ENCODE results near the gene FAM83C.

The FAM83C gene

DNA sequence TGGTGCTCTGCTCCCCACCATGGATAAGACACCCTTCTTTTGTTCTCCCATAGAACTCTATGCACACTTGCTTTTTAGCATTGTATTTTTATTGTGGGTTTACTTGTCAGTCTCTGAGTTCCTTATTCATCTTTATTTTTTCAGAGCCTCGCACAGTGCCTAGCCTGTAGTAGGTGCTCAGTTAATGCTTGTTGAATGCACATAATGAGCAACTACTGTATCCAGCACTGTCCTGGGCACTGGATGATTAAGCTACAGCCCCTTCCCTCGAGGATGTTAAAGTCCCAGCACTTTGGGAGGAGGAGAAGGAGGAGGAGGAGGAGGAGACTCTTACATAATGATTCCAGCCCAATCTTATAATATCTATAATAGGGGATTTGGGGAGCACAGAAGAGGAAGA lies 48.9 kb downstream of the FAM83C start:
- TF ChIP-seq FOXM1 (IDR thresholded peaks at IDR 0.05; ENCODE audit: borderline replicate concordance, low read depth): no peak
- no peak for TF ChIP-seq CREB1 (IDR thresholded peaks at IDR 0.05; ENCODE audit: low read depth)
- TF ChIP-seq, protein P1, sequence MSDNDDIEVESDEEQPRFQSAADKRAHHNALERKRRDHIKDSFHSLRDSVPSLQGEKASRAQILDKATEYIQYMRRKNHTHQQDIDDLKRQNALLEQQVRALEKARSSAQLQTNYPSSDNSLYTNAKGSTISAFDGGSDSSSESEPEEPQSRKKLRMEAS (IDR thresholded peaks at IDR 0.05): no peak
- TF ChIP-seq ZBTB7A (IDR thresholded peaks at IDR 0.05; ENCODE audit: low read depth): no peak
- TF ChIP-seq, protein P2, sequence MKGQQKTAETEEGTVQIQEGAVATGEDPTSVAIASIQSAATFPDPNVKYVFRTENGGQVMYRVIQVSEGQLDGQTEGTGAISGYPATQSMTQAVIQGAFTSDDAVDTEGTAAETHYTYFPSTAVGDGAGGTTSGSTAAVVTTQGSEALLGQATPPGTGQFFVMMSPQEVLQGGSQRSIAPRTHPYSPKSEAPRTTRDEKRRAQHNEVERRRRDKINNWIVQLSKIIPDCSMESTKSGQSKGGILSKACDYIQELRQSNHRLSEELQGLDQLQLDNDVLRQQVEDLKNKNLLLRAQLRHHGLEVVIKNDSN (IDR thresholded peaks at IDR 0.05): no peak
- TF ChIP-seq CEBPB (IDR thresholded peaks at IDR 0.05): no peak
- no peak for TF ChIP-seq EGR1 (IDR thresholded peaks at IDR 0.05)
- TF ChIP-seq EP300 (IDR thresholded peaks at IDR 0.05; ENCODE audit: borderline replicate concordance): no peak
- no peak for TF ChIP-seq TCF12 (IDR thresholded peaks at IDR 0.05; ENCODE audit: low read depth)
- no peak for TF ChIP-seq TEAD4 (IDR thresholded peaks at IDR 0.05)
- TF ChIP-seq, protein P3, sequence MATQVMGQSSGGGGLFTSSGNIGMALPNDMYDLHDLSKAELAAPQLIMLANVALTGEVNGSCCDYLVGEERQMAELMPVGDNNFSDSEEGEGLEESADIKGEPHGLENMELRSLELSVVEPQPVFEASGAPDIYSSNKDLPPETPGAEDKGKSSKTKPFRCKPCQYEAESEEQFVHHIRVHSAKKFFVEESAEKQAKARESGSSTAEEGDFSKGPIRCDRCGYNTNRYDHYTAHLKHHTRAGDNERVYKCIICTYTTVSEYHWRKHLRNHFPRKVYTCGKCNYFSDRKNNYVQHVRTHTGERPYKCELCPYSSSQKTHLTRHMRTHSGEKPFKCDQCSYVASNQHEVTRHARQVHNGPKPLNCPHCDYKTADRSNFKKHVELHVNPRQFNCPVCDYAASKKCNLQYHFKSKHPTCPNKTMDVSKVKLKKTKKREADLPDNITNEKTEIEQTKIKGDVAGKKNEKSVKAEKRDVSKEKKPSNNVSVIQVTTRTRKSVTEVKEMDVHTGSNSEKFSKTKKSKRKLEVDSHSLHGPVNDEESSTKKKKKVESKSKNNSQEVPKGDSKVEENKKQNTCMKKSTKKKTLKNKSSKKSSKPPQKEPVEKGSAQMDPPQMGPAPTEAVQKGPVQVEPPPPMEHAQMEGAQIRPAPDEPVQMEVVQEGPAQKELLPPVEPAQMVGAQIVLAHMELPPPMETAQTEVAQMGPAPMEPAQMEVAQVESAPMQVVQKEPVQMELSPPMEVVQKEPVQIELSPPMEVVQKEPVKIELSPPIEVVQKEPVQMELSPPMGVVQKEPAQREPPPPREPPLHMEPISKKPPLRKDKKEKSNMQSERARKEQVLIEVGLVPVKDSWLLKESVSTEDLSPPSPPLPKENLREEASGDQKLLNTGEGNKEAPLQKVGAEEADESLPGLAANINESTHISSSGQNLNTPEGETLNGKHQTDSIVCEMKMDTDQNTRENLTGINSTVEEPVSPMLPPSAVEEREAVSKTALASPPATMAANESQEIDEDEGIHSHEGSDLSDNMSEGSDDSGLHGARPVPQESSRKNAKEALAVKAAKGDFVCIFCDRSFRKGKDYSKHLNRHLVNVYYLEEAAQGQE (IDR thresholded peaks at IDR 0.05; ENCODE audit: low read depth): no peak
- TF ChIP-seq YY1 (IDR thresholded peaks at IDR 0.05; ENCODE audit: low read depth): no peak
- TF ChIP-seq NFIC (IDR thresholded peaks at IDR 0.05): no peak
- TF ChIP-seq RAD21 (IDR thresholded peaks at IDR 0.05; ENCODE audit: low read depth): no peak
- TF ChIP-seq TAF1 (IDR thresholded peaks at IDR 0.05; ENCODE audit: low read depth): no peak

DNA sequence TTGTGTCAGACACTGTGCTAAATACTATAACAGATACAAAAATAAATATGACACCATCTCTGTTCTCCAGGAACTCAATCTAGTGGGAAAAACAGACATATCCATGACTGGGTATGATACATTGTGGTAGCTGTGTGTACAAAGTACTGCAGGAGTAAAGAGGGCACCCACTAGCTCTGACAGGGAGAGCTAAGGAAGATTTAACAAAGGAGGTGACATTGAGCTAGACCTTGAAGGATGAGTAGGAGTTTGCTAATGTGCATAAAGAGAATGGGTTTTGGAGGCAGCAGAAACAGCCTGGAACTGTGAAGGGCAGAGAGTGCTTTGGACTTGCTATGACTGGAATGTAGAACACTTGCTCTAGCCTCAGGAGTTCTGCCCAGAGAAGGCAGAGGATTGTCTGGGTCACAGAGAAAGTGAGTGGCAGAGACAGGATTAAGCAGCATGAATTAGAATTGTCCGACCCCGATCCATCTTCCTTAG lies 51.4 kb downstream of the FAM83C start:
- TF ChIP-seq ZBTB7A (IDR thresholded peaks at IDR 0.05; ENCODE audit: low read depth): no peak
- TF ChIP-seq CREB1 (IDR thresholded peaks at IDR 0.05; ENCODE audit: low read depth): no peak
- no peak for TF ChIP-seq FOXM1 (IDR thresholded peaks at IDR 0.05; ENCODE audit: borderline replicate concordance, low read depth)
- no peak for TF ChIP-seq RAD21 (IDR thresholded peaks at IDR 0.05; ENCODE audit: low read depth)
- TF ChIP-seq TAF1 (IDR thresholded peaks at IDR 0.05; ENCODE audit: low read depth): no peak
- no peak for TF ChIP-seq EP300 (IDR thresholded peaks at IDR 0.05; ENCODE audit: borderline replicate concordance)
- no peak for TF ChIP-seq TEAD4 (IDR thresholded peaks at IDR 0.05)
- TF ChIP-seq, protein P2 (IDR thresholded peaks at IDR 0.05): no peak
- TF ChIP-seq TCF12 (IDR thresholded peaks at IDR 0.05; ENCODE audit: low read depth): no peak
- TF ChIP-seq, protein P3 (IDR thresholded peaks at IDR 0.05; ENCODE audit: low read depth): no peak

DNA sequence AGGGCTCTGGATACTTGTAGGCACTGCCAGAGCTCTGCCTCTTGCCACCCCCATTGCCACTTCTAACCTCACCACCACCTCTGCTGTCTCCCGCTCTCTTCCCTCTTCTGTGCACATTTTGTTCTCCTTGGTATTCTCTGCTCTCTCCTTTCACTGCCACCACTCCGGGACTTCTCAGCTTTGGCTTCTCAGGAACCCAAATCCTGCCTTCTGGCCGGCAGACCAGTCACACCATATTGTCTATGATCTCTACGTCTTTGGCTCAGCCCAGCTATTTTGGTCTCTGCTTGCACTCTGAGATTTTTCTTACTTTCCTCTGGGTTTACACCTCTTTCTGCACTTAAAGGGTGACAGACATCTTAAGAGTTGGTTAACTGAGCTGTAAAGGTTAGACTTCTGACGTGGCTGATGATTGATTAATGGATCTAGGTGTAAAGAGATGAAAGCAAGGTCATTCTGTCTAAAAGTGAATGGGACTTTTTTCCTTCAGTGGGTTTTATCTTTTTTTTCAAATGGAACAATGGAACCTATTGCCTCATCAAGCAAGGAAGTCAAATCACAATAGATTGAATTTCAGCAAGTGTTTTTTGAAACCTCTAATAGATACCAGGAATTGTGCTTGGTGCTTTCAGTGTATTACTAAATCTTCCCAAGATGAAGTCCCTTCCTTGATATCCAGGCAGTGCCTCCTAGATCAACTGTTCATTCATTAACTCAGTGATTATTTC lies 52.0 kb downstream of the FAM83C start:
- TF ChIP-seq CEBPB (IDR thresholded peaks at IDR 0.05): peak; percentile 36; the same call in 1 of the 2 replicates
- TF ChIP-seq, protein P3 (IDR thresholded peaks at IDR 0.05; ENCODE audit: low read depth): no peak

DNA sequence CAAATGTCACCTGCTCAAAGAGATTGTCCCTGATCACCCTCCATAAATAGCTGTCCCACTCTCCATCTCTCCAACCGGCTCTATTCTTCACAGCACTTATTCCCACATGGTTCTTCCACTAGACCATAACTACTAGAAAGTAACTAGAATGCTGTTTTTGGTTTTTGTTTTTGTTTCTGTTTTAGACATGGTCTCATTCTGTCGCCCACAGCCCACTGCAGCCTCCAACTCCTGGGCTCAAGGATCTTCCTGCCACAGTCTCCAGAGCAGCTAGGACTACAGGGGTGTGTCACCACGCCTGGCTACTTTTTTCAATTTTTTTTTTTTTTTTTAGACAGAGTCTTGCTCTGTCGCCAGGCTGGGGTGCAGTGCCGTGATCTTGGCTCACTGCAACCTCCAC lies 53.5 kb downstream of the FAM83C start:
- TF ChIP-seq YY1 (IDR thresholded peaks at IDR 0.05; ENCODE audit: low read depth) (no peak), CREB1 (IDR thresholded peaks at IDR 0.05; ENCODE audit: low read depth) (no peak), EGR1 (IDR thresholded peaks at IDR 0.05) (no peak), TEAD4 (IDR thresholded peaks at IDR 0.05) (no peak), TCF12 (IDR thresholded peaks at IDR 0.05; ENCODE audit: low read depth) (no peak), FOXM1 (IDR thresholded peaks at IDR 0.05; ENCODE audit: borderline replicate concordance, low read depth) (no peak)
- TF ChIP-seq, protein P1 (IDR thresholded peaks at IDR 0.05): no peak
- TF ChIP-seq, protein P2 (IDR thresholded peaks at IDR 0.05): no peak
- TF ChIP-seq, protein P3 (IDR thresholded peaks at IDR 0.05; ENCODE audit: low read depth): no peak
